Tibial nerve (tissue), 4 donors: Measurements from ENCODE around the gene NOTCH4. TPM values are rescaled to one million over a fixed set of nuclear protein-coding genes. Genes with fewer than 3 reads are reported as not detected.
A peak's percentile ranks its signal among the peaks of the same experiment; 100 is the strongest.
"Not testable (repeated sequence)": the region's sequence is repeated elsewhere in the genome, so short reads cannot be mapped to it uniquely, and the experiment has no call there.

Experiments
- DNase-seq, 2 donors: peaks; one replicate each; pipeline ENCODE4 v3.0.0-alpha.2; 2019; ENCODE audit warnings: low spot score in 2 of 2
- H3K27ac ChIP-seq, 4 donors: fragments of 200-600 bp; sonication (generic) in 3 of 4; one replicate each; pipeline ENCODE4 v1.5.1; 2017 to 2019; ENCODE audit warnings: mild to moderate bottlenecking in 1 of 4
- H3K27me3 ChIP-seq, 2 donors: fragments of 200-600 bp; sonication (generic) in 1 of 2; one replicate each; pipeline versions ENCODE4 v1.5.1 to v1.6.0; 2017 to 2019
- H3K36me3 ChIP-seq, 3 donors: fragments of 200-600 bp; sonication (generic); one replicate each; pipeline ENCODE4 v1.5.1; 2018 to 2019
- H3K4me1 ChIP-seq, 4 donors: fragments of 200-600 bp; sonication (generic) in 3 of 4; one replicate each; pipeline ENCODE4 v1.5.1; 2017 to 2019
- H3K4me3 ChIP-seq, 4 donors: fragments of 200-600 bp; sonication (generic) in 3 of 4; one replicate each; pipeline ENCODE4 v1.5.1; 2017 to 2019; ENCODE audit warnings: mild to moderate bottlenecking in 1 of 4, moderate library complexity in 1 of 4
- H3K9me3 ChIP-seq, 4 donors: fragments of 200-600 bp; sonication (generic) in 3 of 4; one replicate each; pipeline ENCODE4 v1.5.1; 2017 to 2019
- EP300 ChIP-seq, 2 donors: sonication (generic); formaldehyde crosslinking; IDR thresholded peaks; one replicate each; pipeline ENCODE4 v1.6.1; 2017; ENCODE audit warnings: antibody characterized with exemption in 2 of 2, mild to moderate bottlenecking in 1 of 2
- POLR2A ChIP-seq, 2 donors: fragments of 450-650 bp; IDR thresholded peaks; one replicate each; pipeline ENCODE4 v1.6.1; 2017; ENCODE audit warnings: antibody characterized with exemption in 2 of 2, mild to moderate bottlenecking in 2 of 2, moderate library complexity in 2 of 2
- WGBS, 2 donors: methylation state at CpG; one replicate each; pipeline ENCODE4 v1.1.5; 2018; 5-methylcytosine and 5-hydroxymethylcytosine counted together
- total RNA-seq, 4 donors: library from RNA; depleted of rRNA; stranded (reverse); fragments of >200 nt; gene quantifications; one replicate each; pipeline ENCODE4 v1.1.0, GENCODE V29; 2016
- TF ChIP-seq, protein P1 (sequence below), 5 experiments: fragments of 200-600 bp in 3 of 5; fragments of 450-650 bp in 2 of 5; sonication (generic) in 3 of 5; IDR thresholded peaks; one replicate each; pipeline ENCODE4 v1.5.1; 2016 to 2019; ENCODE audit warnings: antibody characterized with exemption in 5 of 5, mild to moderate bottlenecking in 3 of 5, moderate library complexity in 2 of 5

NOTCH4 gene
- total RNA-seq, 4 donors from 2014 or later, result 22.4 to 50.2 (median 31.9) TPM

DNA sequence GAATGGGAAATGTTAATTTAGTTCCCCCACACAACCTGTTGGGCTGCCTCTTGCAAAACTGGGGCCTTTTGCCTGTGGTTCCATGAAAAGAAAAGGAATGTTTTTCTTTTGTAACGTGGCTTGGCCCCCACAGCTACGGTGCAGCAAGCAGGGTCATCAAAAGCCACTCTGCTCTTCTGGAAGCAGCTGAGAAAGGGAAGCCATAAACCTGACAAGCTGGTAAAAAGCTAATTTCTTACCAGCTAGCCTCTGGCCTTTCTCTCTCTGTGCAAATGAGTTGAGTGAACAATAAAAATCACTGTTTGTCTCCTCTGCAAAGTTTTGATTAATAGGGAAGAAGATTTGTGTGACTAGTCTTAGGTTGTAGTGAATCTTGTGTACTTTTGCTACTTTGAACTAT lies 23.5 kb upstream of the NOTCH4 start:
- no peak overlapping the region for H3K4me3 ChIP-seq

DNA sequence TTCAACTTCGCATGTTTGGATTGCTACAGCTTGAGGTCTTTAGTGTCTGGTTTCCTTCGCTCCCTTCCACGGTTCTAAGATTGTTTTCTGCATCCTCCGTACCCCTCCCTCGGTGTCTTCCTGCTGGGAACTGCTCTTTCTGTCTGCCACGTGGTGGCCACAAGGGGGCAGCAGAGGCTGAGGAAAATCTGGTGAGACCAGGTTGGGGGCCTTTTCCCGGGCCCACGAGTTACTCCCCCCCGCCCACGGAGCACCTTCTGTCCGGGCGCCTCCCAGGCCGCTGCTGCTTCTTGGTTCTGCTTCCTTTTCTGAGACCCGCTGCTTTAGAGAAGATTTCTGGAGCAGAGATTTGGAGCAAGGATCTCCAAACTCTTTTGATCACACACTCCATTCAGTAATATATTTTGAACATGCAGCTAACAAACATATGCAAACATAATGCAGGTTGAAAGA lies 21.1 kb upstream of the NOTCH4 start:
- H3K27me3 ChIP-seq, result no peaks in the 10 kb centered on the region
- DNase-seq, result peak; percentile 65 to 84
- H3K4me3 ChIP-seq, result peak overlapping the region in 3 of 4 donors; percentile 7 to 46 (median 17)
- 1% methylated on average over 14 of the region's 14 CpGs for WGBS, 2 donors
- TF ChIP-seq POLR2A (IDR thresholded peaks at IDR 0.05) (no peak), EP300 (IDR thresholded peaks at IDR 0.05) (peak in 1 of 2 donors; percentile 32)
- TF ChIP-seq, protein P1, sequence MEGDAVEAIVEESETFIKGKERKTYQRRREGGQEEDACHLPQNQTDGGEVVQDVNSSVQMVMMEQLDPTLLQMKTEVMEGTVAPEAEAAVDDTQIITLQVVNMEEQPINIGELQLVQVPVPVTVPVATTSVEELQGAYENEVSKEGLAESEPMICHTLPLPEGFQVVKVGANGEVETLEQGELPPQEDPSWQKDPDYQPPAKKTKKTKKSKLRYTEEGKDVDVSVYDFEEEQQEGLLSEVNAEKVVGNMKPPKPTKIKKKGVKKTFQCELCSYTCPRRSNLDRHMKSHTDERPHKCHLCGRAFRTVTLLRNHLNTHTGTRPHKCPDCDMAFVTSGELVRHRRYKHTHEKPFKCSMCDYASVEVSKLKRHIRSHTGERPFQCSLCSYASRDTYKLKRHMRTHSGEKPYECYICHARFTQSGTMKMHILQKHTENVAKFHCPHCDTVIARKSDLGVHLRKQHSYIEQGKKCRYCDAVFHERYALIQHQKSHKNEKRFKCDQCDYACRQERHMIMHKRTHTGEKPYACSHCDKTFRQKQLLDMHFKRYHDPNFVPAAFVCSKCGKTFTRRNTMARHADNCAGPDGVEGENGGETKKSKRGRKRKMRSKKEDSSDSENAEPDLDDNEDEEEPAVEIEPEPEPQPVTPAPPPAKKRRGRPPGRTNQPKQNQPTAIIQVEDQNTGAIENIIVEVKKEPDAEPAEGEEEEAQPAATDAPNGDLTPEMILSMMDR (IDR thresholded peaks at IDR 0.05), result peak; percentile 81 to 96 (median 92)
- H3K36me3 ChIP-seq, result no peaks in the 10 kb centered on the region
- H3K4me1 ChIP-seq, result peaks cover 0 to 22% (median 0%) of the 10 kb centered on the region in 4 donors
- H3K27ac ChIP-seq, result peak overlapping the region; percentile 61 to 90 (median 73)
- no peaks in the 10 kb centered on the region for H3K9me3 ChIP-seq

More for the DNA sequence above, 23.5 kb upstream of the NOTCH4 start:
- no peaks in the 10 kb centered on the region for H3K27me3 ChIP-seq
- H3K36me3 ChIP-seq, result no peaks in the 10 kb centered on the region
- WGBS, 2 donors, result 0 to 11% methylated on average over 2 of the region's 2 CpGs
- H3K4me1 ChIP-seq, result peaks cover 0 to 22% (median 0%) of the 10 kb centered on the region in 4 donors
- H3K27ac ChIP-seq, result no peak overlapping the region
- no peak for DNase-seq
- no peaks in the 10 kb centered on the region for H3K9me3 ChIP-seq
- no peak for TF ChIP-seq EP300 (IDR thresholded peaks at IDR 0.05)
- no peak for TF ChIP-seq POLR2A (IDR thresholded peaks at IDR 0.05)
- TF ChIP-seq, protein P1 (IDR thresholded peaks at IDR 0.05), result no peak

DNA sequence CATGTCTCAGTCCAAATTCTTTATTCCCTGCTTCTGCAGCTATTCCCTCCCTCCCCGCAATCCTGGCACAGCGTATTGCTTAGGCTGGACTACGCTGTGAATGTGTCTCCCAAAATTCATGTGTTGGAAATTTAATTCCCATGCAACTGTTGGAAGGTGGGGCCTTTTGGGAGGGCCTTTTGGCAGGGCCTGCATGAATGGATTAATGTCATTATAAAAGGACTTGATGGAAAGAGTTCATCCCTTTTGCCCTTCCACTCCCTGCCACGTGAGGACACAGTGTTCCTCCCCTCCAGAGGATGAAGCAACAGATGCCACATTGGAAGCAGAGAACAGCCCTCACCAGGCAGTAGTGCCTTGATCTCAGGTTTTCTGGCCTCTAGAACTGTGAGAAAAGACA lies 20.4 kb upstream of the NOTCH4 start:
- peaks cover 0 to 22% (median 0%) of the 10 kb centered on the region in 4 donors for H3K4me1 ChIP-seq
- H3K27me3 ChIP-seq, result no peaks in the 10 kb centered on the region
- no peaks in the 10 kb centered on the region for H3K36me3 ChIP-seq
- H3K9me3 ChIP-seq, result no peaks in the 10 kb centered on the region
- H3K27ac ChIP-seq, result peak overlapping the region; percentile 61 to 90 (median 73)
- 45 to 82% methylated on average over 4 of the region's 4 CpGs for WGBS, 2 donors
- peak overlapping the region in 1 of 4 donors; percentile 46 for H3K4me3 ChIP-seq
- DNase-seq, result peak; percentile 36 to 71
- TF ChIP-seq POLR2A (IDR thresholded peaks at IDR 0.05), result peak in 1 of 2 donors; percentile 39
- TF ChIP-seq, protein P1 (IDR thresholded peaks at IDR 0.05), result no peak
- TF ChIP-seq EP300 (IDR thresholded peaks at IDR 0.05), result peak; percentile 53 to 91

DNA sequence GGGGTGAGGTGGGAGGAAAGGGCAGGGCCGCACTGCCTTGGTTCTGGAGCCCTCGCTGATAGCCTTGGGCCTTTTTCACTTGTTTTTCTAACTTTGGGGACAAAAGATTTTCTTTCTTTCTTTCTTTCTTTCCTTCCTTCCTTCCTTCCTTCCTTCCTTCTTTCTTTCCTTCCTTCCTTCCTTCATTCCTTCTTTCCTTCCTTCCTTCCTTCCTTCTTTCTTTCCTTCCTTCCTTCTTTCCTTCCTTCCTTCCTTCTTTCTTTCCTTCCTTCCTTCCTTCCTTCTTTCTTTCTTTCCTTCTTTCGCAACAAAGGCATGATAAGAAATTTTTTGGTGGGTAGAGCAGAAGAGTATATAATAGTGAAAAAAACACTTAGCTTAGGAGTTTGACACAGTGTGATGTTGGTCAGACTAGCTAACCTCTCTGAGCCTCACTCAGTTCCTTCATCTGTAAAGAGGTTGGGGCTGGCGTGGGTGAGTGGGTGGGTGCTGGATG lies 18.5 kb upstream of the NOTCH4 start:
- WGBS, 2 donors, result 70% methylated on average over 4 of the region's 4 CpGs
- not testable (repeated sequence) for H3K27me3 ChIP-seq, H3K4me3 ChIP-seq

DNA sequence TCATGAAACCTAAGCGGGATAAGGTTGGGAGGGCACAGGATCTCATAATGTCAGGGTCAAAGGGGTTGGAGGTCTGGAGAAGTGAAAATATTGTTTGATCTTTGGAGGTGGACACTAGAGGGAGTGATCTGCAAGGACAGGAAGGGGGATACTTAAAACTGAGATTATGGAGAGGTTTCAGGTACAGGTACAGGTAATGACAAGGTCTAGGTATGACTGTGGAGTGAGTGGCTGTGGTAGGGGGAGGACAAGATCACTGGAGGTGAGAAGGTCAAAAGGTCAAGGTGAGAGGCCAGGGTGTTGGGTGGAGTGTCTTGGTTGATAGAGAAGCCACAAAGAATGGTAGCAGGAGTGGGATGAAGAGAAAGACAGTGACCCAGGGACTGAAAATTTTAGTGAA lies 16.8 kb upstream of the NOTCH4 start:
- Histone ChIP-seq H3K4me1 (peaks cover 0 to 22% (median 0%) of the 10 kb centered on the region in 4 donors), H3K9me3 (no peaks in the 10 kb centered on the region), H3K36me3 (no peaks in the 10 kb centered on the region), H3K4me3 (no peak overlapping the region), H3K27ac (no peak overlapping the region), H3K27me3 (no peaks in the 10 kb centered on the region)
- TF ChIP-seq EP300 (IDR thresholded peaks at IDR 0.05), result no peak
- 67 to 84% methylated on average over 1 of the region's 1 CpG for WGBS, 2 donors
- no peak for DNase-seq

More for the DNA sequence above, 18.5 kb upstream of the NOTCH4 start:
- H3K4me1 ChIP-seq, result peaks cover 0 to 22% (median 0%) of the 10 kb centered on the region in 4 donors
- H3K36me3 ChIP-seq, H3K9me3 ChIP-seq, DNase-seq: not testable (repeated sequence)
- H3K27ac ChIP-seq, result peak overlapping the region in 1 of 4 donors; percentile 2

DNA sequence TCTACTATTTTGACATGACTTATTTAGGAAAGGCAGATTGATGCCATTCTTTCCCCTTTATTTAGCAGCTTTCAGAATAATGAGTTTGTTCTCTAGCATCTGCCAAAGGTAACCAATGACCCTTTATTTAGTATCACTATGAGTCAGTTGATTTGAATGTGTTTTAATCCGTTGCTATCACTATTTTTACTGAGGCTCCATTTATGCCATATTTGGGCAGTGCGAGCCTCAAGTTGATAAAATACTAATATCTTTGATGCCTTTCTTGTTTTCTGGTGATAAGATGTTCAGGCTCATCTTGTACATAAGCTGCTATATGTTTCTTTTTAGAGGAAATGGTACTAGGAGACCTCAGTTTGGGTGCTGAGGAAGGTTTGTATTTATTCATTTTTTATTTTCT lies 15.6 kb upstream of the NOTCH4 start:
- Histone ChIP-seq H3K27ac (no peak overlapping the region), H3K4me1 (peaks cover 0 to 11% (median 0%) of the 10 kb centered on the region in 4 donors), H3K4me3 (no peak overlapping the region), H3K27me3 (no peaks in the 10 kb centered on the region), H3K36me3 (no peaks in the 10 kb centered on the region), H3K9me3 (no peaks in the 10 kb centered on the region)
- WGBS, 2 donors, result 69 to 72% methylated on average over 2 of the region's 2 CpGs
- DNase-seq, result no peak
- no peak for TF ChIP-seq EP300 (IDR thresholded peaks at IDR 0.05)
- TF ChIP-seq, protein P1 (IDR thresholded peaks at IDR 0.05), result no peak
- no peak for TF ChIP-seq POLR2A (IDR thresholded peaks at IDR 0.05)
